ENCODE measurements around the gene PC.

Gene PC

GRCh38 chr11:66910016-66910415 is 48.2 kb downstream of the PC start:
- FAIRE-seq: no peak

DNA sequence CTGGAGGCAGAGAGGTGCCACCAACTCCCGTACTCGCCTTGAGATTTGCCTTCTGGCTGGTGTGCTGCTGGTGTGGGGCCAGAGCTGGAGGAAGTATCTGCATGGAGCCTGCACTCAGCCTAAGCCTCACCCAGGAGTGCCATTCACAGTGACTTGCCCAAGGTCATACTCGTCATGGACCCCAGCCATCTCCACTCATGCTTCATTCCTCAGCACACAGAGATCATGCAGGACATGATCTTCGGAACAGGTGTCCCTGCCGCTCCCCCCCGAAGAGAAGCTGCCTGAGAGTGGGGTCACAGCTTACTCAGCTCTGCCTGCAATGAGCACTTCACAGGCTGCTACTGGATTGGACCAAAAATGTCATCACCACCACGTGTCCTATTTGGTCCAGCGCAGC is 49.0 kb downstream of the PC start:
- FAIRE-seq: no peak

DNA sequence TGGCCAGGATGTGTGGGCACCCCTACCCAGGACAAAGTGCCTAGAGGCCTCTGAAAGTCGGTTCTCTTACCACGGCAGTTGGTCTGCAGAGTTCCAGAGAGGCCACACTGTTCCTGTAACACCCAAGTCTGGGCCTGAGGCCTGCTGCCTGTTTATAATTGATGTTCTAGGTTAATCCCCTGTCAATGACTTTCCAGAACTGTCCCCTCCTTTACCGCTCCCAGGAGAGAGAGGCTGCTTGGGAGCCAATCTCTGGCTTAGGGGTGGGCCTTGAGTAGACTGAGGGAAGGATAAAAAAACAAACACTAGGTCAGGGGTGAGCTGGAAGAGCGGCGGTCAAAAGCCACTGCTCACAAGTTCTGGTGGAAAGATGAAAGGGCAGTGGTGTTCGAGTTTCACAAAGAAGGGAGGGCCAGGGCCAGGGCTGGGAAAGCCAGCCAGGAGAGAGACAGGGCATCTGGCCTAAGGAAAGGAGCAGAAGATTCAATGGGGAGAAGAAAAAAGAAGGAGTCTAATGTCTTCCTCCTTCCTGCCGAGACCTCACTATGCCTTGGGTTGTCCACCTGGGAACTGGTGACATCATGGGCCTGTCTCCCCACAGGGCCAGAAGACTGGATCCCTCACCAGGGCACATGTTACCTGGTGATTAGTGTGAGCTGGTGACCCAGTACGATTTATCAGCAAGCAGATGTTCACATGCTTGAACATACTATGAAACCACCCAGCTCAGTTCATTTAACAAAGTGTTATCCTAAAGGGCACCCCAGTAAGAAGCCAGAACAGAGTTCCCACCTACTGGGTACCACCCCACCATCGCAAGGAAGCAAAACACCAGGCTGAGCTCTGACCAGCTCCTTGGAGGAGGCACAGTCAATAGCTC is 50.2 kb downstream of the PC start:
- no peak for FAIRE-seq

DNA sequence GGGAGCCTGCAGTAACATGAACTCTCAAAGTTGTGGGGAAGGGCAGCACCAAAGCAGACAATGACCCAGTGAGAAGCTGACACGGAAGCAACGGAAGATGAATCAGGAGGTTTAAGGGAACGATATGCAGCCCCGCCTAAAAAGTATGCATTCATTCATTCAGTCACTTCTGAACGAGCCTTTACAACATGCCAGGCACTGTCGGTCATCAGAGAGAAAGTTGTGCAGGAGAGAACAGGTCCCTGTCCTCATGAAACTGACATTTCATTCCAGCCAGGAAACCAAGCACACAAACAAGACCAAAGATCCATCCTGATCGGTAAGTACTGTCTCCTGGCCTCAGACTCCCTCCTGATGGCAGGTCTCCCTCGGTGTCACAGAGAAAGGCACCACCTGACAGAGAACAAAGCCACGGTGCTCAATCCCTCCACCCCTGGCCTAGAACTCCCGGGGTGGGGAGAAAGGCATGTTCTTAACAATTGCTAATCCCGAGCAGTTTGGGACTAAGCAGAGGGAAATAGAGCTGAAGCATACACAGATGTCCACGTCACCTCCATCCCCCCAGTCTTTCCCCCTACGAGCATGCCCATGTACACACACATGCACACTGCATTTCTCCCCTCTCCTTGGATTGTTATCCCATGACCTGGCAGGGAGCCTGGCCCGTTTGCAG is 52.0 kb downstream of the PC start:
- no peak for FAIRE-seq

DNA sequence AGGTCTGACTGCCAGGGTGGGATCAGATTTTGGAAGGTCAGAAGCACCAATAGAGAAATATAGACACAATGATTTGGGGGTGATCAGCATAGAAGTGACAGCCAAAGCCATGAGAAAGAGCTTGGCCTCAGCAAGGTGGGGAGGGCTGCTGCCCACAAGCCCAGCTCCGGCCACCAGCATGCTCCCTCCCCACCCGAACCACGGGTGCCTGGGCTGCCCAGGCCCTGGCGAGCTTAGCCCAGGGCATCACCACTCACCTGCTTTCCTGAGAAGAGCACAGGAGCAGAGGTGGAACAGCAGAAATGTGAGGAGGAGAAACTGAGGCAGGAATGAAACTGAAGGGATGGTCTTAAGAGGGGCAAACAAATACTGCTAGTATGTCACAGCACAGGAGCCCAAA is 52.6 kb downstream of the PC start:
- FAIRE-seq: no peak

DNA sequence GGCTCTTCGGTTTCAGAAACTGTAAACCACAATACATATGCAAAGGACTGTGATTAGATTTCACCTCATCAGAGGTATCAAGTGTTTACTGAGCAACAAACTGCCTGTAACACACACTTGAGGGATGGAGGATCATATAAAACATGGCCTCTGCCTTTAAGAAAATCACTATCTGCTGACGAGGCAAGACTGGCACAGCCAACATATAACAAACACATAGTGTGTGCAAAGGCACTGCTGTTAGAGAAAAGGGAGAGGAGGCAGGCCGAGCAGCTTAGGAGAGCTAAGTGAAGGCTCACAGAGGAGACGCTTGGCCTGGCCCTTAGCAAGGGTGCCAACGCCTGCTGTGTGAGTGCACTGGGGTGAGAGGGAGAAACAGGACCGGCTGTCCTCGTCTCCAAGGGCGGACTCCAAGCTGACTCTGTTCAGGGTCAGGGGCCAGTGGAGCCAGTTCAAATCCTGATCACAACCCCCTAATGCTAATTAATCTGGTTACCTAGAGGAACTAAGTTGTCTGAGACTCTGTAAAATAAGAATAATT is 53.1 kb downstream of the PC start:
- FAIRE-seq: no peak

DNA sequence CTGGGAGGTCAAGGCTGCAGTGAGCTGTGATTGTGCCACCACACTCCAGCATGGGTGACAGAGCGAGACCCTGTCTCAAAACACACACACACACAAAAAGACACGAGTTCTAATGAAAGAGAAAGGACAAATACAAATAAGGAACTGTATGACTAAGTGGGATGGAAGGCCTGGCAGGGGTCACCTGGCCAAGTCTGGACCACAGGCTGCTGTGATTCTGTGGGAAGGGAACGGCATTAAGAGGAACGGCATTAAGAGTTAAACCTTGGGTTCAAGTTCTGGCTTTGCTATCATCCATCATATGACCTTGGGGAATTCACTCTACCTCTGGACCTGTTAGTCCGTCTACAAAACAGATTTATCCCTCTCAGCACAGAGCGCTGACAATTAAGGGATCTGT is 53.6 kb downstream of the PC start:
- no peak for FAIRE-seq

- no peak for FAIRE-seq
Measured at GRCh38 chr11:66904055-66904454, 54.1 kb downstream of the PC start.

DNA sequence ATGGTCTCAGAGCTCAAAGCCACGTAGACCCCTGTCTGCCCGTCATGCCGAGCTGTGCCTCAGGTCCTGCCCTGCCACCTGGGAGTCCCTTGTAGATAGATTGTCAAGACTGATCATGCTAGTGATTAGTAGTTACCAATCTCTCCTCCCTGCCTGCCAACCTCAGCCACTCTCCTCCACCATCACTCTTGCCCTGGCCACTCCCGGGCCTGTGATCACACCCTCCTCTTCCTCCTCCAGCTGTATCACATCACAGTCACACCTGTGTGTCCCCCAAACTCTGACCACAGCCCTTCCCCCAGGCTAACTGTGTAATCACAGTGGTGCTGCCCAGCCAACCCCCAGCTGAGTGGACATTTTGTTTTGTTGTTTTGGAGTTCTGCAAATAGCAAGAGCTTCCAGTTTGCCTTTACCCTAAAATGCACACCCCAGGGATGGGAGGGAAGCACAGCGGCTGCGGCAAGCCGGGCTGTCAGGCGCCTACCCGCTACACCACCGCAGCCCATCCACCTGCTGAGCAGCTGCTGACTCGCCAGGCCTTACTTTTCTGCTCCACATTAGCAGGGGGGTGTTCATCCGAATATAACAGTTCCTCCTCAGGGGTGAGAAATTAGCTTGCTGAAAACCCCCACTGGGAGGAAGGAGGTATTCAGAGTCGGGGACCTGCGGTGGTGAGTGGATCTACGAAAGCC is 55.6 kb downstream of the PC start:
- FAIRE-seq: no peak

- no peak for FAIRE-seq
Measured at GRCh38 chr11:66901964-66902390, 56.2 kb downstream of the PC start.

DNA sequence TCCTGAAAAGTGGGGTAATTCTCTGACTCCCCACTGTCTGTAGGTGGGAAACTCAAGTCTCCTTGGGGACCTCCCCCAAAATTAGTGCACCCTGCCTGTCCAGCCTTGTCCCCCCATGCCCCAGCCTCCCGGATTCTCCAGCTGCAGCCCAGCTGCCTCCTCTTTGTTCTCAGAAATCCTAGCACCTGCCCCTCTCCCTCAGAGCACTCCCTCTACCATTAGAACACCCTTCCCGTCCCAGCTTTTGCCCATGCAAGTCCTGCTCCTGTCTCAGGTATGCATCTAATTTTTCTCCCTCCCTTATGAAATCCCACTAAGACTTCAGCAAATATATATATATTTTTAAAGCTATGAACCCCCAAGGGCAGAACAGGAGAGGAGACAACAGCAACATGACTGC is 64.0 kb downstream of the PC start:
- no peak for FAIRE-seq

DNA sequence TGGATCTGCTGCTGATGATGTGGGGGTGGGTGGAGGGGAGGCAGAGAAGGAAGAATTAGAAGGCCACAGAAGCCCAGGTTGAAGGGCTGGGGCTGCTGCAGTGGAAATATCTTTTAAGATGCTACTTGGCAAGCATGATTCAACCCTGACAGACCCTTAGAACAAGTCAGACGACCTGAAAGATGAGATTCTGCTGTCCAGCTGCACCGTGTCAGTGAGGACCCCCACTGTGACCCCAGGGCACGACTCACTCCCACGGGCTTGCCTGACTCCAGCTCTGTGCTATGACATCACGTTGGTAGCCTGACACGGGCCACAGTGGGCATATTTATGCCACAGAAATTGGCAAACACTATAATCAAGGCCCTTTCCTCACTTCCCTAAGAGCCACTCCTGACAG is 65.3 kb downstream of the PC start:
- FAIRE-seq: no peak

DNA sequence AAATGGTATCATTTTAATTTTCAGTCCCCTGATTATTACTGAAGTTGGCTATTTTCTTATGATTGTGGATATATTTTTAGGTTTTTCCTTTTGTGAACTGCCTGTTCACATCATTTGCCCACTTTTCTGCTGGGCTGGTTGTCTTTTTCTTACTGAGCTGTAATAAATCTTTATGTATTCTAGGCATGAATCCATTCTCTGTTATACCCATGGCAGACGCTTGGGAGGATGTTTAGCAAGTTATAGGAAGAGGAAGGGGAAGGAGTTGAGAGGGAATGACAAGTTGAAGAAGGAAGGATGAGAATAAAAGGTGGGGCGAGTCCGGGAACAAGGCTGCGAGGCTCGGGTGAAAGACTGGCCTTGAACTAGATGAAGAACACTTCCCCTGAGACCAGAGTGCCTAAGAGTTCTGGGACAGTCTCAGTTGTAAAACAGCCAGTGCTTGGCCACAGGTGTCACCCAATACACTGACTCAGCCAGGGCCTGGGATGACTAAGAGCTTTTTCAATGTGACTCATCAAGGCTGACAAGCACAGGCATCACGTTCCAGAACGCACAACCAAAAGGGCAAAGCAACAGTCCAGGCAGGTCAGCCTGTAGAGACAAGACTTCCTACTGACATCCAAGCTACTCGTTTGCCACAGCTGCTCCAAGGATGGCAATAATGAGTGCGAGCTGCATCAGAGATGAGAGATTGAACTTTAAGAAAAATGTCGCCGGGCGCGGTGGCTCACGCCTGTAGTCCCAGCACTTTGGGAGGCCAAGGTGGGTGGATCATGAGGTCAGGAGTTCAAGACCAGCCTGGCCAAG is 66.1 kb downstream of the PC start:
- no peak for FAIRE-seq

GRCh38 chr11:66889960-66890359 is 68.2 kb downstream of the PC start:
- FAIRE-seq: no peak

DNA sequence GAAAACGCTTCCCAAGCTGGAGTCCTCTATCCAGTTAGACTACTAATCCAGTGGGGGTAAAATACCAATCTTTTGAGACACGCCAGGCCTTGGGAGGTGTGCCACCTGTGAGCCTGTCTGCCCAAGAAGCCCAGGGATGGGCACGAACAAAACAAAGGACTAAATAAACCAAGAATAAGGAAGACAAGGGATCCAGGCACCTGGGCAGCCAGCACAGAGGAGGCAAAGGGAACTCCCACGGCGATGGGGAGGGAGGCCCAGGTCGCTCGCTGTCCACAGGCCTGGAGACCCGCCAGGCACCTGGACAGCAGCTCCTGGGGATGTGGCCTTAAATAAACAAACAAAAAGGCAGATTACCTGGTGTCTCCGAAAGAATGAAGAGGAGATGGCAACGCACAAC is 69.9 kb downstream of the PC start:
- FAIRE-seq: no peak

- no peak for FAIRE-seq
Measured at GRCh38 chr11:66887526-66887925, 70.7 kb downstream of the PC start.

DNA sequence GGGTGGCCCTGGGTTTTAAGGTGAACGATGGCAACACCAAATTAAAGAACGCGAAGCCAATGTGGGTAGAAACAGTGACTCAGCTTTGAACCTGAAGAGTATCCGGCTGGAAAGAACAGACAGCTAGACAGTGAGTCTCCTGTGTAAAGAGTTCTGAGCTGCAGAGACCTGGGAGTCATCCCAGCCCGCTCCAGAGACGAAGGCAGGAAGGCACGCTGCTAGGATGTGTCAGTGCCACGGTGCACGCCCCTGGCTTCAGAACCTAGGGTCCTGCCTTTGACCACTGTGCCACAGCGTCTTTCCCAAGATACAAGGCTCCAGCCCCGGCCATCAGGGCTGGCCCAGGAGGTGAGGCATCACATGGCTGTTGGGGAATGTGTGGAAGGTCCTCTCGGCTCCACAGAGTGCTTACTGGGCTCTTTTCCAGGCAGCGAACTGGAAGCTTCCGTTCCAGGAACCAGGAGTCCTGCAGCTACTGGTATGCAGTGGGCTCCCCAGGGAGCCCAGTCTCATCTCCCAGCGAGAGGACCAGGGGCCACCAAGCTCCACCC is 71.4 kb downstream of the PC start:
- no peak for FAIRE-seq

- no peak for FAIRE-seq
Measured at GRCh38 chr11:66885950-66886440, 72.2 kb downstream of the PC start.

DNA sequence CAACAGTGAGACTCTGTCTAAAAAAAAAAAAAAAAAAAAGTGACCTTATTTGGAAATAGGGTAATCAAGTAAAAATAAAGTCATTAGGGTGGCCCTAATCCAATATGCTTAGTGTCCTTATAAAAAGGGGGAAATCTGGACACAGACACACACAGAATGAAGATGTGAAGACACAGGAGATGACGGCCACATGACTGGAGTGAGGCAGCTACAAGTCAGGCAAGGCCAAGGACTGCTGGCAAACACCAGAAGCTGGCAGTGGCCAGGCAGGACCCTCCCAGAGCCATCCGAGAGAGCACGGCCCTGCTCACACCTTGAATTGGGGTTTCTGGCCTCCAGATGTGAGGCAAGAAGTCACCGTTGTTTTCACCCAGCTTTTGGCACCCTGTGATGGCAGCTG is 72.7 kb downstream of the PC start:
- FAIRE-seq: no peak

DNA sequence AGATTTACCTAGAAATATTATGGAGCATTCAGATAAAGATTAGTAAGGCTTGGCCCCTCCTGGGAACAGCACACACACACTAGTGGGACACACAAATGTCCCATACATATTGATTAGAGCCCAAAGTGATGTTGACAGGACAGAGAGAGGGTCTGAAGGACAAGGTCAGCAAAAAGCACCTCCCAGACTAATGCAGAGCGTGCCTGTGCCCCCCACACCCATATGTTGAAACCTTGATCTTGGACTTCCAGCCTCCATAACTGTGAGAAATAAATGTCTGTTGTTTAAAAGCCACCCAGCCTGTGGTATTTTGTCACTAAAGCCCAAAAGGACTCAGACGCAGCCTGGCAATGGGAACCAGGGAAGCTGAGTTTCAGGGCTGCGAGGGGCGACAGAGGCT is 73.7 kb downstream of the PC start:
- FAIRE-seq: no peak

DNA sequence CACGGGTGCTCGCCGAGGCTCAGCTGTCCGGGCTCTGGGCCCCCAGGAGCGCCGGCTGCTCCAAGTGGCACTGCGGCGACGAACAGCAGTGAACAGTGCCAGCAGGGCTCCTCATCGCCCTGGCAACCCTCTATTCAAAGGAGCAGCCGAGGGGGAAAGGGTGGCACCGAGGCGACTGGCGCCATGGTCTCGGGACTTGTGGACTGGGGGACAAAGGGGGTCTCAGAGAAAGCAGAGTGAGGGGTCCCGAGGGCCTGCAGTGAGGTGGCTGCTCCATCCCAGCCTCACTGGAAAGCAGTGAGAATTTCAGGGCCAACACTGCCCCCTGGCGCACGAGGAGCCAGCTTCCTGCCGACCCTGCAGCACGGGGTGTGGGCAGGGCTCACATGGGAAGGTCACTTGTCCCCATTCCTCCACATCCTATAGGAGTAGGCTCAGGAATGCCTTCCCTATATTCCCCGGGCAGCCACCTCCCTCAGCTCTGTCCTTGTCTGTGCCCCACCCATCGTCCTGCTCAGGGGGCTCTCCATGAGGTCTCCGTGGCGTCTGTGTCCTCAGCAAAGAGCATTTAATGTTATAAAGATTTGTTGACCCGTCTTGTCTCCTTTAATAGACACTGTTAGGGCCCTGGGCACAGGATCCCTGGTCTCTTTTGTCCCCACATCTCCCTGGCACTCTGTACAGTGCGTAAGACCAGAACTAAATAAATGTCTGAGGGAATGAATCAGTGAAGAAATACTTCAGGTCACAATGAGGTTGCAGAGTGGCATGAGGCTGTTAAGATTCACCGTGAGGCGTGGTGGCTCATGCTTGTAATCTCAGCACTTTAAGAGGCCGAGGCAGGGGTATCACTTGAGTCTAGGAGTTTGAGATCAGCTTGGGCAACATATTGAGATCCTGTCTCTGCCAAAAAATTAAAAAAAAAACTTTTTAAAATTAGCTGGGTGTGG is 74.9 kb downstream of the PC start:
- FAIRE-seq: no peak

All from TTC549 (cell line).